Measurements from ENCODE around the gene PSME1. TPM values are rescaled to one million over a fixed set of nuclear protein-coding genes. Genes with fewer than 3 reads are reported as not detected.

PSME1 gene
- polyA plus RNA-seq, 3 donors: 198 to 220 (median 199) TPM

DNA sequence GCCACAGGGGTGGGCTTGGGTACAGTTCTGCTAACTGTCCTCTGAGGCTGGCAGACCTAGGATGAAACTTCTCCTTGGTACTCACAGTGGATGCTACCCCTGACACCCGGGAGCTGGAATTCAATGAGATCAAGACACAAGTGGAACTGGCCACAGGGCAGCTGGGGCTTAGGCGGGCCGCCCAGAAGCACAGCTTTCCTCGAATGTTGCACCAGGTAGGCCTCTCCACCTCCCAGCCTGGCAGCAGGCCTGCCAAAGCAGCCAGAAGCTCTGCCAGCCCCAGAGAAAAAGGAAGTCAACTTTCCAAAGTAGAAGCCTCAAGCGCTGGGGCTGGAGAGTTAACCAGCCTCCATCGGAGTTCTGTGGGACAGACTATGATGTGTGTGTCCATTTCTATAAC, 18.8 kb upstream of the PSME1 start:
- no peak for DNase-seq (ENCODE audit: extremely low read depth in 1 of 11, low read depth in 9 of 11, low spot score in 4 of 11)

DNA sequence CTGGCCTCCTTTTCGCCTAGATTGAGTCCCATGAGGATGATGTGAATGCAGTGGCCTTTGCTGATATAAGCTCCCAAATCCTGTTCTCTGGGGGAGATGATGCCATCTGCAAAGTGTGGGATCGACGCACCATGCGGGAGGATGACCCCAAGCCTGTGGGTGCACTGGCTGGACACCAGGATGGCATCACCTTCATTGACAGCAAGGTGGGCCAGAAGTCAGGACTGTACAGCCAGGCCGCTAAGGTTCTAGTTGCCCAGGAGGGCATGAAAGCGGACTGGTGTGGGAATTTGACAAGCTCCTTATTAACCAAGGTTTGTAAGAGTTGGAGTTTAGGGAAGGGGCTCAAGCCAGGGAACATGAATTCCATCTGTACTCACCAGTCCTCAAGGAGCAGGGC, 16.3 kb upstream of the PSME1 start:
- DNase-seq (ENCODE audit: extremely low read depth in 1 of 11, low read depth in 9 of 11, low spot score in 4 of 11): no peak

DNA sequence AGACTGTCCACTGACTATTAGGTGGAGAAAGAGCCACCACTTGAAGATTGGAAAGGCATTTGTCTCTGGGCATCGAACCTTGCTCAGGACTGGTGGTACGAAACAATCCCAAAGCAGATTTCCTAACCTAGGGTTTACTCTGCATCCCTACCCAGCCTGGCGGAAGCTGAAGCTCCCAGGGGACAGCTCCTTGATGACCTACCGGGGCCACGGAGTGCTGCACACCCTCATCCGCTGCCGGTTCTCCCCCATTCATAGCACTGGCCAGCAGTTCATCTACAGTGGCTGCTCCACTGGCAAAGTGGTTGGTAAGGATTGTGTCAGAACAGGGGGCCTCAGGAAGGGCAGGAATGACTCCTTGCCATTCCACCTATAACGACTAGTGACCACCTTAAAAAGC, 14.8 kb upstream of the PSME1 start:
- no peak for DNase-seq (ENCODE audit: extremely low read depth in 1 of 11, low read depth in 9 of 11, low spot score in 4 of 11)

DNA sequence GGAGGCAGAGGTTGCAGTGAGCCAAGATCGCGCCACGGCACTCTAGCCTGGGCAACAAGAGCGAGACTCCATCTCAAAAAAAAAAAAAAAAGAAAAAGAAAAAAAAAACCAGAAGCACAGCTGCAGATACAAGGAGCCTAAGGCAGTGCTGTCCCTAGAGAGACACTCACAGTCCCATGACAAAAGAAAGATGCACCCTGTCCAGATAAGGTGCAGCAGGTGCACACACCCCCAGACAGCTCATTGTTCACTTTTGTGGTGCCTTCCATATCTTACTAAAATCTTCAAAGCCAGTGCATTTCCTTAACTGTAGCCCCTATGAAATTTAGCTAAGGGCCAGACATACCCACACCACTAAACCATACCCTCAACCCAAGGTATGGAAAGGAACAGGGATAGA, 13.6 kb upstream of the PSME1 start:
- DNase-seq (ENCODE audit: extremely low read depth in 1 of 11, low read depth in 9 of 11, low spot score in 4 of 11): no peak

DNA sequence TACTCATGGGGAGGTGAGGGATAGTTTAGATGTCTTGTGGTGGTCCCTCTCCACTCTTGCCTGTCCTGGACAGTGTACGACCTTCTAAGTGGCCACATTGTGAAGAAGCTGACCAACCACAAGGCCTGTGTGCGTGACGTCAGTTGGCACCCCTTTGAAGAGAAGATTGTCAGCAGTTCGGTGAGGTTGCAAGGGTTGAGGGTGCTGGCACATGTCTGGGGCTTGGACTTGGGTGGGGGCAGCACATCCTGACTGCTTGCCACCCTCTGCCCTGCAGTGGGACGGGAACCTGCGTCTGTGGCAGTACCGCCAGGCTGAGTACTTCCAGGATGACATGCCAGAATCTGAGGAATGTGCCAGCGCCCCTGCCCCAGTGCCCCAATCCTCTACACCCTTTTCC, 13.1 kb upstream of the PSME1 start:
- no peak for DNase-seq (ENCODE audit: extremely low read depth in 1 of 11, low read depth in 9 of 11, low spot score in 4 of 11)

DNA sequence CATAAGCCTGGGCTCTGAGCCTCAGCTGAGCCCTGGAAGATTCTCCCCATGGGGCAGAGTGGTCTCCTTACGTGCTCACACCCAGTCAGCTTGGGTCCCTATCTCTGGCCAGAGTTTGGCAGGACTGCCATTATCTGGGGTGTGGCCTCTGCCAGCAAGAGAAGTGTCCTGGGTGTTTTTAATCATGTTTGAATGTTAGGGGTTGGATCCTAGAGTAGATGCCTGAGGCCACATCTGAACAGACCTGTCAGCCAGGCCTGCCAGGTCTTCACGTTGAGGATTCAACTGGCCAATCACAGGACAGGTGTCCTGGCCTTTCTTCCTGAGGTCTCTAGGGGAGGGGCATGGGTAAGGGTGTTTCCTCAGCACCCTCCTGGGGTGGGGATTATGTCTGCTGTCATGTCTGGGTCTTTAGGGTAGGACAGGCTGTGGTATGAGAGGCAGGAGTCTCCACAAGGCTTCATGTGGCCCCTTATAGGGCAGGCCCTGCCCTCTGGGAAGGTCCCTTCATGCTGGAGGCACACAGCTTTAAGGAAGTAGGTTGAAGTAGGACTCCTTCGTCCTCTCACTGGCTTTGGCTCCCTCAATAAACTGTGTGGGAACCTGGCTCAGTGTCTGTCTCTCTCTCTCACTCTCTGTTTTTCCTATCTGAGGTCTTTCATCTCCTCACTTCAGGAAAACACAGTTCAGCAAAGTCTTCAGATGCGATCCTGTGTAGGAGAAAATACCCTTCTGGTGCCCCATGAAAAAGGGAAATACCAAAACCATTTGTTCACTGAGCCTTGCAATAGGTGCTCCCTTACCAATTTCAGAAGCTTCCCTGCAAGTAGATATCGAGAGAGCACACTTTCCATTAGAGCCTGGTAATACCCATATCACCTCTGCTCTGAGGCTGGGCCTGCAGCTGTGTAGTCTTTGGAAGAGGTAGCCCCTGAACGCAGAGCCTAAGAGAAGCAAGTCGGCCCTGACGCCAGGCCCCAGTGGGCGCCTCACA, 12.3 kb upstream of the PSME1 start:
- DNase-seq (ENCODE audit: extremely low read depth in 1 of 11, low read depth in 9 of 11, low spot score in 4 of 11): no peak

DNA sequence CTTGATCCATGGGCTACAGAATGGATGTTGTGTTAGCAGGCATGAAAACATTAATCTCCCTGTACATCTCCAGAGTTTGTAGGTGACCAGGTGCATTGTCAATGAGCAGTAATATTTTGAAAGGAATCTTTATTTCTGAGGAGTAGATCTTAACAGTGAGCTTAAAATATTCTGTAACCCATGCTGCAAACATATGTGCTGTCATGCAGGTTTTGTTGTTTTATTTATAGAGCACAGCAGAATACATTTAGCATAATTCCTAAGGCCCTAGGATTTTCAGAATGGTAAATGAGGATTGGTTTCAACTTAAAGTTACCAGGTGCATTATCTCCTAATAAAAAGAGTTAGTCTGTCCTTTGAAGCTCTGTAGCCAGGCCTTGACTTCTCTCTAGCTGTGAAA, 9.1 kb upstream of the PSME1 start:
- DNase-seq (ENCODE audit: extremely low read depth in 1 of 11, low read depth in 9 of 11, low spot score in 4 of 11): no peak

DNA sequence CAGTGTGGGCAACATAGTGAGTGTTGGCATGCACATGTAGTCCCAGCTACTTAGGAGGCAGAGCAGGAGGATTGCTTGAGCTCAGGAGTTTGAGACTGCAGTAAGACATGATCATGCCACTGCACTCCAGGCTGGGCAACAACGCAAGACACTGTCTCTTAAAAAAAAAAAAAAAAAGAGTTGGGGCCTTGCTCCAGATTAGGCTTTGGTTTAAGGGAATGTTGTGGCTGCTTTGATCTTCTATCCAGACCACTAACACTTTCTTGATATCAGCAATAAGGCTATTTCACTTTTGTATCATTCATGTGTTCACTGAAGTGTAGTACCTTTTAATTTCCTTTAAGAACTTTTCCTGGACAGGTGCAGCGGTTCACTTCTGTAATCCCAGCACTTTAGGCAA, 8.3 kb upstream of the PSME1 start:
- no peak for DNase-seq (ENCODE audit: extremely low read depth in 1 of 11, low read depth in 9 of 11, low spot score in 4 of 11)

DNA sequence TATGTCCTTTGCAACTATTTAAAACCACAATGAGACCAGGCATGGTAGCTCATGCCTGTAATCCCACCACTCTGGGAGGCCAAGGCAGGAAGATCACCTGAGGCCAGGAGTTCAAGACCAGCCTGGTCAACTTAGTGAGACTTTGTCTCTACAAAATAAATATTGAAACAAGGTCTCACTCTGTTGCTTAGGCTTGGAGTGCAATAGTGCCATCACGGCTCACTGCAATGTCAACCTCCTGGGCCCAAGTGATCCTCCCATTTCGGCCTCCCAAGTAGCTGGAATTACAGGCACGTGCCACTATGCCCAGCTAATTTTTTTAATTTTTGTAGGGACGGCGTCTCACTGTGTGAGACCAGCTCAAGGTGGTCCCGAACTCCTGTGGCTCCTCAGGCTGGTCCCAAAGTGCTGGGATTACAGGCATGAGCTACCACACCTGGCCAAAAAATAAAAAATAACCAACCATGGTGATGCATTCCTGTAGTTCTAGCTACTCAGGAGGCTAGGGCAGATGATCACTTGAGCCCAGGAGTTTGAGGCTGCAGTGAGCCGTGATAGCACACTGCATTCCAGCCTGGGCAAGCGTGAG, 6.5 kb upstream of the PSME1 start:
- no peak for DNase-seq (ENCODE audit: extremely low read depth in 1 of 11, low read depth in 9 of 11, low spot score in 4 of 11)

DNA sequence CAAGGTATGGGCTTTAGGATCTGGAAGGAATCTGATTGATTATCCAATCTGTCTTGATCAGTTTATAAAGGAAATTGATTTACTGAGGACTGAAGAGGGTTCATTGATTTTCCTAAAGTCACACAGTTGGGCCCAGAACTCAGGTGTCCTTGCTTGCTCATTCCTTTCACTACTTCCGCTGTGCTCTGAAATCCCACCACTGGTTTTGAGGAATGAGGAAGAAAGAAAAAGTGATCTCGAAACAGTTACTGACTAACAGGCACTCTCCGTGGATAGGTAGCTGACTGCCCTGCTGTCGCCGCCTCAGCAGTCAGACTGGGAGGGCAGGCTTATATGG, 5.6 kb upstream of the PSME1 start, which contains the start of gene FITM1:
TSS of gene FITM1 (plus strand) at position 280 of the 337 bp plus-strand sequence. CDS start 905 bp downstream, outside the sequence.
- DNase-seq (ENCODE audit: extremely low read depth in 1 of 11, low read depth in 9 of 11, low spot score in 4 of 11): no peak

DNA sequence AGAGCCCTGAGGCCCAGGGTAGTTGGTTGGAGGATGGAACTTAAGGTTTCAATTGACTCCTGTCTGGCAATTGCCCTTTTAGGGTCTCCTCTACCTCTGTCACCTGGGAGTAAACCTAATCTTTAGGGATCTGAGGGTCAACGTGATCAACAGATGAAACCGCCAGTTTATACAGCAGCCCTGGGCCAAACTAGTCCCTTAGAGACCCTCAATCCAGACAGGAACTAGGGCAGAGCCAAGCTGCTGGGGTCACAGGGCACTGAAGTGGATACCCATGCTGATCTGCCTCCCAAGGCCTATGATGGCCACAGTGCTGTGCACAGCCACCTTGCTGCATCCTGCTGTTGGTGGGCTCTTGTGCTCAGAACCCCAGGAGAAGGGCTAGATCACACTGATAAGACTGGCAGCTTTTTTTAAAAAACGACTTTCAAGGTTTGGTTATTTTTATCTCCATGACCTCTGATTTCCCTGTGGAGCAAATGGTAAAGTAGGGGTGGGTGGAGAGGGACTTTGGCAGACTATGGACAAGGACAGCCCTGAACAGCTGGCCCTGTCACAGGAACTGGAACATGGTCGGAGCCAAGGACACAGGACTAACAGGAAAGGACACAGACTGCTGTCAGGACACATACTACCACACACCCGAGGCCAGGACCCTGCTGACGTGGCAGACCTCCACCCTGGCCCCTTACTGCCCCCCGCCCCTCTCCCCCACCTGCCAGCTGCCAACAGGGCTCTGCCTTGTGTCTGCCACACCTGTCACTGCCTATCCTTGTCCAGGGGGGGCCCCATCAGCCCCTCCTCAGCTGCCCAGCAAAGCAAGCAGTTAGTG, 5.1 kb upstream of the PSME1 start:
- no peak for DNase-seq (ENCODE audit: extremely low read depth in 1 of 11, low read depth in 9 of 11, low spot score in 4 of 11)

DNA sequence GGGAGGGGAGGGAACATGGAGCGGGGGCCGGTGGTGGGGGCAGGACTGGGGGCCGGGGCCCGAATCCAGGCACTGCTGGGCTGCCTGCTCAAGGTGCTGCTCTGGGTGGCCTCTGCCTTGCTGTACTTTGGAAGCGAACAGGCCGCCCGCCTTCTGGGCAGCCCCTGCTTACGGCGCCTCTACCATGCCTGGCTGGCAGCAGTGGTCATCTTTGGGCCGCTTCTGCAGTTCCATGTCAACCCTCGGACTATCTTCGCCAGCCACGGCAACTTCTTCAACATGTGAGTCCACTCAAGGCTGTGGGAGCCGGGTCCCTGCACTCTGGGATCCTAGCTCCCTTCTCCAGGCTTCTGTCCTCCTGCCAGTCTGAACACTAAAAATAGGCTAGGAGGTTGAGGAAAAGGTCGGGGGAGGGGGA, 4.4 kb upstream of the PSME1 start:
- no peak for DNase-seq (ENCODE audit: extremely low read depth in 1 of 11, low read depth in 9 of 11, low spot score in 4 of 11)

DNA sequence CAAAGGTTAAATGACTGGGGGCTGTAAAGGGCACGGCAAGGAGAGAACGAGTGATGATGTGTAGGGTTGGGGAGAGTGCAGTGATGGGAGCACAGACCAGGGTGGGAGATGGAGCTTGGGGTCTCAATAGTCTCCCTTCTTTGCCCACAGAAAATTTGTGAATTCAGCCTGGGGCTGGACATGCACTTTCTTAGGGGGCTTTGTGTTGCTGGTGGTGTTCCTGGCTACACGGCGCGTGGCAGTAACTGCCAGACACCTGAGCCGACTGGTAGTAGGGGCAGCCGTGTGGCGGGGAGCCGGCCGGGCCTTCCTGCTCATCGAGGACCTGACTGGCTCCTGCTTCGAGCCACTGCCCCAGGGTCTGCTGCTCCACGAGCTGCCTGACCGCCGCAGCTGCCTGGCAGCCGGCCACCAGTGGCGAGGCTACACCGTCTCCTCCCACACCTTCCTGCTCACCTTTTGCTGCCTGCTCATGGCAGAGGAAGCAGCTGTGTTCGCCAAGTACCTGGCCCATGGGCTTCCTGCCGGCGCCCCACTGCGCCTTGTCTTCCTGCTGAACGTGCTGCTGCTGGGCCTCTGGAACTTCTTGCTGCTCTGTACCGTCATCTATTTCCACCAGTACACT, 3.8 kb upstream of the PSME1 start:
- DNase-seq (ENCODE audit: extremely low read depth in 1 of 11, low read depth in 9 of 11, low spot score in 4 of 11): no peak

DNA sequence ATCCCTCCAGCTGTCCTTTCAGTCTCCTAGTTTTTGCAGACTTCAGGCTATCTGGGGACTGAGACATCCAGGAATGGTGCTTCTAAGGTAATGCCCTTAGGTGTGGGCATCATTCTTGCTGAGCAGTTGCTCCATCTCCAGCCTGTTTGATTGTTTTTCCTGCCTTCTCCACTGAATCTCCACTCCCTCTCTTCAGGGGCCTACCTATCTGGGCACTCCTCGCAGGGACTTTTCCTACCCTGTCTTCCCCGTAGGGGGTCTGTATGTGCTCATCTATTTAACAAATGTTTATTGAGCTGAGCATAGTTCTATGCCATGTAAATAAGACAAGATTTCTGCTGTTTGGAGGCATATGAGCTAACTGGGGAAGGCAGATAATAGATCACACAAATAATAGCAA, 3.0 kb upstream of the PSME1 start:
- no peak for DNase-seq (ENCODE audit: extremely low read depth in 1 of 11, low read depth in 9 of 11, low spot score in 4 of 11)

DNA sequence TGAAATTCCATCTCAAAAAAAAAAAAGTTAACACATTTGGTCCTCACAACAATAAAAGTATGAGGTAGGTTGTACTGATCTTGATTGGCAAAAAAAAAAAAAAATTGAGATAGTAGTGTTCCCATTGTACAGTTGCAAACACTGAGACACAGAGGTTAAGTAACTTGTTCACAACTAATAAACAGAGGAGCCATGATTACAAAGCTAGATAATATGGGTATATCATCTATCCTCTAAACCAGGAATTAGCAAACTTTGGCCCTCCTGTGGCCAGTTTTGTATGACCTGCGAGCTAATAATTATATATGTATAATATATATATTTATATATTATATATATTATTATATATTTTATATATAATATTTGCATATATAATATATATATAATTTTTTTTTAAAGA, 2.3 kb upstream of the PSME1 start:
- DNase-seq (ENCODE audit: extremely low read depth in 1 of 11, low read depth in 9 of 11, low spot score in 4 of 11): no peak

DNA sequence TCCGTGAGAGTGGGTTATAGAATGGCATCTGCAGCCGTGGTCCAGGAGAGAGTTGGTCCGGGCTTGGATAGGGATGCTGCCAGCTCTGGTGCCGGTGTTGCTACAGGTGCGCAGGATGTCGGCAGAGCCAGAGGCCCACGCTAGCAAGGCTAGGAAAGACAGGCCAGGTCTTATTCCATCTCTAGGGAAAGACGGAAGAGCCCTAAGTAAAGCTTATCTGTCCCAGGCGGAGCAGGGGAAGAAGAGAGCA, 485 bp upstream of the PSME1 start:
- peak in 1 of 11 donors; percentile 19 for DNase-seq (ENCODE audit: extremely low read depth in 1 of 11, low read depth in 9 of 11, low spot score in 4 of 11)

DNA sequence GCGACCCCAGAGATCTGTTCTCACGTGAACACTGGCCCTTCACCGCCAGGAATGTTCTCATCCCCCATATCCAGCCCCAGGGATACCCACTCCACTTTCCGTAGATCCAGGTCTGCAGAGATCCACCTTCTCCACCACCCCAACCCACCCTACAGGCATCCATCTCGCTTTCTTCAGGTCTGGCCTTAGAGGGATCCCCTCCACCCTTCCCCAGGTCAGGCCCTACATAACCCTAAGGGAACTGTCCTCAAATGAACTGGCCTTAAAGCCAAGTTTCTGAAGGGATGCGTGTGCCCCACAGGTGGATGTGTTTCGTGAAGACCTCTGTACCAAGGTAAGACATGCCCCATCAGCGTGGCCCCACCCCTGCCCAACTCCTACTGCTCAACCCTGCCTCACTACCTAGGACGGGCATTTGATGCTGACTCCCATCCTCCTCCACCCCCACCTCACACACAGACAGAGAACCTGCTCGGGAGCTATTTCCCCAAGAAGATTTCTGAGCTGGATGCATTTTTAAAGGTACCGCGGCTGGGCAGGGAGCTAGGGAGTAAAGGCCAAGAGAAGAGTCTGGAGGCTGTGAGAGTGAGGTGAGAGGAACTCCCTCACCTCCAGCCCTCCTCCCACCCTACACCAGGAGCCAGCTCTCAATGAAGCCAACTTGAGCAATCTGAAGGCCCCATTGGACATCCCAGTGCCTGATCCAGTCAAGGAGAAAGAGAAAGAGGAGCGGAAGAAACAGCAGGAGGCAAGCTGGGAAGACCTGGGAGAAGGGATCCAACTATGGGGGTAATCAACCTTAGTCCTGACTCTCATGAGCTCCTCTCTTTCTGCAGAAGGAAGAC, 912 bp downstream of the PSME1 start:
- DNase-seq (ENCODE audit: extremely low read depth in 1 of 11, low read depth in 9 of 11, low spot score in 4 of 11): no peak

DNA sequence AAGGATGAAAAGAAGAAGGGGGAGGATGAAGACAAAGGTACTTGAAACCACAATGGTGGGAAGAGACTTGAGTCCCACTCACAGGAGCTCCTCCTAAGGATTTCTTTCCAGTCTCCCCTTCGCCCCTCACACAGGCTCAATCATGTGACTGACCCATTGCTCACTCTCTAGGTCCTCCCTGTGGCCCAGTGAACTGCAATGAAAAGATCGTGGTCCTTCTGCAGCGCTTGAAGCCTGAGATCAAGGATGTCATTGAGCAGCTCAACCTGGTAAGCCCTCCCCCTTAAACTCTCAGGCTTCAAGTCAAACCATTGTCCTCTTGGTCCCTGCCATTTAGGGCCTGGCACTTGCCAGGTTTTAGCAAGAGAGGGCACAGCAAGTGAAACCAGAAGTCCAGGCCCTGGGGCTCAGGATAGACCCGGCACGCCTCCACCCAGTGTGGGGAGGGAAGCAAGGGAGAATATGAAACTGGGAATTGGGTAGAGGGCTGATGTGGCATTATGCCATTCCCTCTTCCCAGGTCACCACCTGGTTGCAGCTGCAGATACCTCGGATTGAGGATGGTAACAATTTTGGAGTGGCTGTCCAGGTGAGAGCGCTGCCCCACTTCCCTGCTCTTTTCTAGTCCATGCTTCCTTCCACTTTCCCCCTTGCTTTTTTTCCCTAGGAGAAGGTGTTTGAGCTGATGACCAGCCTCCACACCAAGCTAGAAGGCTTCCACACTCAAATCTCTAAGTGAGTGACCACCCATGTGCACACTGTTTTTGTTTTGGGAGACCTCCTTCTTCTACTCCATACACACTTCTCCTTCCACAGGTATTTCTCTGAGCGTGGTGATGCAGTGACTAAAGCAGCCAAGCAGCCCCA, 1.8 kb downstream of the PSME1 start:
- no peak for DNase-seq (ENCODE audit: extremely low read depth in 1 of 11, low read depth in 9 of 11, low spot score in 4 of 11)
